LNCAP (cell line): ENCODE data around the gene ALG2.

Experiments
- CTCF ChIP-seq: fragments of 450-650 bp; IDR thresholded peaks from 2 replicates; pipeline ENCODE4 v1.5.1; 2017; ENCODE audit warnings: mild to moderate bottlenecking

The ALG2 gene

GRCh38 chr9:99180662-99181061 is 41.1 kb downstream of the ALG2 start:
- TF ChIP-seq CTCF, result no peak

GRCh38 chr9:99180199-99180598 is 41.5 kb downstream of the ALG2 start:
- TF ChIP-seq CTCF, result no peak

GRCh38 chr9:99178912-99179872 is 42.5 kb downstream of the ALG2 start:
- TF ChIP-seq CTCF, result no peak

GRCh38 chr9:99177576-99178366 is 44.0 kb downstream of the ALG2 start:
- TF ChIP-seq CTCF, result no peak

GRCh38 chr9:99176527-99177013 is 45.2 kb downstream of the ALG2 start:
- TF ChIP-seq CTCF, result no peak

GRCh38 chr9:99173570-99174504 is 47.9 kb downstream of the ALG2 start:
- no peak for TF ChIP-seq CTCF
